Spleen (tissue), 11 donors: Measurements from ENCODE around the gene MB. TPM values are rescaled to one million over a fixed set of nuclear protein-coding genes. Genes with fewer than 3 reads are reported as not detected.
A peak's percentile ranks its signal among the peaks of the same experiment; 100 is the strongest.

ENCODE experiments used
- DNase-seq: peaks from one replicate; pipeline ENCODE4 v3.0.0-alpha.2; 2020
- H3K27ac ChIP-seq, 8 donors: fragments of 200-600 bp; sonication (generic) in 7 of 8; 1 replicate in 4 of 8; 2 replicates in 4 of 8; pipeline versions ENCODE4 v1.5.0 to v1.8.0; 2016 to 2021; ENCODE audit warnings: inconsistent platforms in 4 of 8, mild to moderate bottlenecking in 4 of 8, moderate library complexity in 1 of 8
- H3K27me3 ChIP-seq, 7 donors: fragments of 200-600 bp; sonication (generic) in 6 of 7; replicated peaks in 1 of 7; 1 replicate in 4 of 7; 2 replicates in 3 of 7; pipeline versions ENCODE4 v1.5.0 to v1.8.0; 2016 to 2021; ENCODE audit warnings: inconsistent platforms in 3 of 7, mild to moderate bottlenecking in 1 of 7
- H3K36me3 ChIP-seq, 6 donors: fragments of 200-600 bp; sonication (generic) in 5 of 6; 1 replicate in 4 of 6; 2 replicates in 2 of 6; pipeline versions ENCODE4 v1.5.0 to v1.8.0; 2016 to 2021; ENCODE audit warnings: inconsistent platforms in 2 of 6
- H3K4me1 ChIP-seq, 6 donors: fragments of 200-600 bp; sonication (generic) in 5 of 6; 1 replicate in 3 of 6; 2 replicates in 3 of 6; pipeline versions ENCODE4 v1.5.0 to v1.8.0; 2016 to 2021; ENCODE audit warnings: inconsistent platforms in 3 of 6
- H3K4me3 ChIP-seq, 8 donors: fragments of 200-600 bp; sonication (generic) in 7 of 8; 1 replicate in 4 of 8; 2 replicates in 4 of 8; pipeline versions ENCODE4 v1.5.0 to v1.8.0; 2016 to 2021; ENCODE audit warnings: inconsistent platforms in 4 of 8, mild to moderate bottlenecking in 4 of 8, moderate library complexity in 2 of 8
- H3K9me3 ChIP-seq, 8 donors: fragments of 200-600 bp; sonication (generic) in 7 of 8; 1 replicate in 4 of 8; 2 replicates in 4 of 8; pipeline versions ENCODE4 v1.5.0 to v1.8.0; 2016 to 2021; ENCODE audit warnings: inconsistent platforms in 4 of 8
- POLR2A ChIP-seq, 3 donors: fragments of 450-650 bp; IDR thresholded peaks; one replicate each; pipeline ENCODE4 v1.5.1; 2017; ENCODE audit warnings: antibody characterized with exemption in 3 of 3, mild to moderate bottlenecking in 1 of 3
- POLR2AphosphoS5 ChIP-seq, 3 donors: sonication (generic); formaldehyde crosslinking; IDR thresholded peaks; one replicate each; pipeline ENCODE4 v1.5.1; 2017; ENCODE audit warnings: antibody characterized with exemption in 3 of 3
- WGBS, 5 donors: extraction: QIAGEN DNeasy Blood & Tissue Kit in 3 of 5; methylation state at CpG; one replicate each; pipeline versions ENCODE4 v1.1.5 to v1.1.7; 2013 to 2018; 5-methylcytosine and 5-hydroxymethylcytosine counted together
- intact Hi-C: fragments of 100-400 bp; cut with DNase I; formaldehyde crosslinking; loops from one replicate; pipeline ENCODE4 v1.15.0; 2023; ENCODE audit warnings: low total_unique reads
- polyA plus RNA-seq, 3 donors: library from polyadenylated mRNA; stranded (reverse); fragments of 200-250 nt; gene quantifications; one replicate each; pipeline ENCODE4 v1.2.1, GENCODE V29; 2013
- total RNA-seq, 7 donors: library from RNA; depleted of rRNA in 3 of 7; stranded (reverse); fragments of >200 nt in 3 of 7; fragmentation: NEBNext Ultra II Directional in 4 of 7; extraction: Animal tissue kit (Norgen Biotek cat#: 25700) in 4 of 7; gene quantifications; one replicate each; pipeline versions ENCODE4 v1.1.0 to v1.2.1, GENCODE V29; 2016 to 2021
- TF ChIP-seq, protein P1 (sequence below), 11 experiments: fragments of 200-600 bp in 7 of 11; fragments of 450-650 bp in 4 of 11; sonication (generic) in 4 of 11; IDR thresholded peaks in 8 of 11; conservative IDR thresholded peaks in 3 of 11; 1 replicate in 7 of 11; 2 replicates in 4 of 11; pipeline versions ENCODE4 v1.4.0 to v1.8.0; 2016 to 2021; ENCODE audit warnings: antibody characterized with exemption in 11 of 11, inconsistent platforms in 4 of 11, mild to moderate bottlenecking in 1 of 11
- donor health status: healthy with polysubstance abuse.
- donor health status: DM: no; HTN: no; CAD: no; lungs with moderate emphysema.
- donor health status: DM: no; HTN: no; CAD: no.
- donor health status: Bipolar disorder and iron deficiency.
- donor health status: healthy.
- donor health status: DM: no; HTN: no; CAD: no.
- donor health status: DM: yes; HTN: yes; CAD: no.

The MB gene
- total and polyA plus RNA-seq, 10 donors, result 0.64 to 5.0 (median 1.1) TPM; not detected in 6

DNA sequence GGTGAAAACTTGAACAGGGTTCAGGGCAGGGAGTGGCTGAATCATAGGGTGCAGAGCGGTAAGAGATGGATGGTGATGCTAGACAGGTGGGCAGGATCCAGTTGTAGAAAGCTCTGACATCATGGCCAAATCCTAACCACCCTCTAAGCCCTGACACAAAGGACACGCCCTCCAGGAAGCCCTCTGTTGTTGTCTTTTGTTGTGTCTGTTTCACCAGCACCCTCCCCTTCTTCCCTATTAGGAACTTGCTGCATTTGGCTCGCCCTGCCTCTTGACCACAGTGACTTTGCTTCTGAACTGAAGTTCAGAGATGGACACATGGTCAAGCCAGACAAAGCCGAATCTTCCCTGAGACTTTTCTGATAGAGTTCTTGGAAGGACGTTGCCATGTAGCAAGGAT is 16.9 kb upstream of the MB start:
- H3K27ac ChIP-seq, result no peak overlapping the region
- H3K9me3 ChIP-seq, result no peaks in the 10 kb centered on the region
- H3K4me3 ChIP-seq, result no peak overlapping the region
- H3K27me3 ChIP-seq, result no peaks in the 10 kb centered on the region
- intact Hi-C loops, result no loop called here
- no peaks in the 10 kb centered on the region for H3K36me3 ChIP-seq
- peaks cover 0 to 33% (median 4%) of the 10 kb centered on the region in 6 donors for H3K4me1 ChIP-seq
- TF ChIP-seq POLR2AphosphoS5 (IDR thresholded peaks at IDR 0.05), result no peak
- no peak for TF ChIP-seq POLR2A (IDR thresholded peaks at IDR 0.05)
- TF ChIP-seq, protein P1, sequence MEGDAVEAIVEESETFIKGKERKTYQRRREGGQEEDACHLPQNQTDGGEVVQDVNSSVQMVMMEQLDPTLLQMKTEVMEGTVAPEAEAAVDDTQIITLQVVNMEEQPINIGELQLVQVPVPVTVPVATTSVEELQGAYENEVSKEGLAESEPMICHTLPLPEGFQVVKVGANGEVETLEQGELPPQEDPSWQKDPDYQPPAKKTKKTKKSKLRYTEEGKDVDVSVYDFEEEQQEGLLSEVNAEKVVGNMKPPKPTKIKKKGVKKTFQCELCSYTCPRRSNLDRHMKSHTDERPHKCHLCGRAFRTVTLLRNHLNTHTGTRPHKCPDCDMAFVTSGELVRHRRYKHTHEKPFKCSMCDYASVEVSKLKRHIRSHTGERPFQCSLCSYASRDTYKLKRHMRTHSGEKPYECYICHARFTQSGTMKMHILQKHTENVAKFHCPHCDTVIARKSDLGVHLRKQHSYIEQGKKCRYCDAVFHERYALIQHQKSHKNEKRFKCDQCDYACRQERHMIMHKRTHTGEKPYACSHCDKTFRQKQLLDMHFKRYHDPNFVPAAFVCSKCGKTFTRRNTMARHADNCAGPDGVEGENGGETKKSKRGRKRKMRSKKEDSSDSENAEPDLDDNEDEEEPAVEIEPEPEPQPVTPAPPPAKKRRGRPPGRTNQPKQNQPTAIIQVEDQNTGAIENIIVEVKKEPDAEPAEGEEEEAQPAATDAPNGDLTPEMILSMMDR (IDR thresholded peaks at IDR 0.05 in 8 of 11, conservative IDR thresholded peaks at IDR 0.05 in 3 of 11), result no peak
- 58 to 70% (median 64%) methylated on average over 5 of the region's 5 CpGs for WGBS, 5 donors
- no peak for DNase-seq

DNA sequence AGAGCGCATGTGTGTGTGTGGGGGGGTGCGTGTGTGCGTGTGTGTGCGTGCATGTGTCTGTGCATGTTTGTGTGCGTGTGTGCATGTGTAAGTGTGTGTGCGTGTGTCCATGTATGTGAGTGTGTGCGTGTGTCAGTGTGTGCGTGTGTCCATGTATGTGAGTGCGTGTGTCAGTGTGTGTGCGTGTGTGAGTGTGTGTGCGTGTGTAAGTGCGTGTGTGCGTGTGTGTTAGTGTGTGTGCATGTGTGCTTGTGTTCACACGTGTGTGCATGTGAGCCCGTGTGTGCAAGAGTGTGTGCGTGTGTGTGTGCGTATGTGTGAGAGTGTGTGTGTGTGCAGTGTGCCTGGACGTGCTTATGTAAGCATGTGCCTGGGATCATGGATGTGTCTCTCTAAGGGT is 16.4 kb upstream of the MB start:
- no peak overlapping the region for H3K4me3 ChIP-seq
- WGBS, 5 donors, result 84 to 93% (median 90%) methylated on average over 18 of the region's 18 CpGs
- TF ChIP-seq, protein P1 (IDR thresholded peaks at IDR 0.05 in 8 of 11, conservative IDR thresholded peaks at IDR 0.05 in 3 of 11), result no peak
- no peak for TF ChIP-seq POLR2A (IDR thresholded peaks at IDR 0.05)
- peaks cover 0 to 32% (median 4%) of the 10 kb centered on the region in 6 donors for H3K4me1 ChIP-seq
- no peaks in the 10 kb centered on the region for H3K27me3 ChIP-seq
- no peak overlapping the region for H3K27ac ChIP-seq
- DNase-seq, result peak; percentile 30
- no peaks in the 10 kb centered on the region for H3K36me3 ChIP-seq
- no peaks in the 10 kb centered on the region for H3K9me3 ChIP-seq
- intact Hi-C loops, result no loop called here

DNA sequence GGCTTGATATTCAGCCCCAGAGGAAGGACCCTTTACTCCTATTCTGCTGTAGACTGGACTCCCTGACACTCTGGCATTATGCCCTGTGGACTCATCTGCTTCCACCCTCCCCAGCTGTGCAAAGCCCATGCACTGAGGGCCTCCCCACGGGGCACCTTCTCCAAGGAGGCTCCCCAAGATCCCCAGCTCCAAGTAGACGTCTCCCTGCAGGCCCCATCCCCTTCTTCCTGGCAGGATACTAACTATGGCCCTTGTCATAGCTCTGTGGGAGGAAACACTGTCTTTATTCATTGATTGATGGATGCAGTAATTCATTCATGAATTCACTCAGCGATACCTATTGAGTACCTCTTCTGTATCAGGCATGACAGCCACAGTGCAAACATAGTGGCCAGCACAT is 15.8 kb upstream of the MB start:
- peaks cover 0 to under 1% (median 0%) of the 10 kb centered on the region in 7 donors for H3K27me3 ChIP-seq
- no peak overlapping the region for H3K4me3 ChIP-seq
- intact Hi-C loops, result no loop called here
- DNase-seq, result peak; percentile 28
- WGBS, 5 donors, result 55 to 76% (median 75%) methylated on average over 3 of the region's 3 CpGs
- no peaks in the 10 kb centered on the region for H3K36me3 ChIP-seq
- no peaks in the 10 kb centered on the region for H3K9me3 ChIP-seq
- no peak for TF ChIP-seq POLR2A (IDR thresholded peaks at IDR 0.05)
- TF ChIP-seq, protein P1 (IDR thresholded peaks at IDR 0.05 in 8 of 11, conservative IDR thresholded peaks at IDR 0.05 in 3 of 11), result no peak
- no peak for TF ChIP-seq POLR2AphosphoS5 (IDR thresholded peaks at IDR 0.05)
- peaks cover 0 to 30% (median 4%) of the 10 kb centered on the region in 6 donors for H3K4me1 ChIP-seq
- no peak overlapping the region for H3K27ac ChIP-seq

DNA sequence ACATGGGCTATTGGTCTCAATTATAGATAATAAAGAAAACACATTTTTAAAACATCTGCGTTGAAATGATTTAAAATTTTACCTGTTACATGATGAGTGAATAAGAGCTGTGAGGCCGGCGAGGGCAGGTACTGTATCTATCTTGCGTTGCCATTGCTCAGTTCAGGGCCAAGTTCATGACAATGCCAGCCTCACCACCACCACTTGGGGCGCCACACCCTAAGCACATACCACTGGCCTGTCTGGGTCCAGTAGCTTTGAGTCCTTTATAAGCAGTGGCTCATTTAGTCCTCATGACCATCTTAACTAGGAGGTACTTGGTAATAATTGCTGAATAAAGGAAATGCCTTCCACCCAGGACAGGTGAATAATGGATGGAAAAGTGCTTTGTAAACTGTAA is 14.5 kb upstream of the MB start:
- DNase-seq, result peak; percentile 68
- whole genome bisulfite sequencing, 5 donors, result 63 to 83% (median 76%) methylated on average over 5 of the region's 5 CpGs

More for the DNA sequence above, 14.5 kb upstream of the MB start:
- Histone ChIP-seq H3K4me1 (peaks cover 0 to 33% (median 15%) of the 10 kb centered on the region in 6 donors), H3K27ac (no peak overlapping the region), H3K9me3 (no peaks in the 10 kb centered on the region), H3K4me3 (no peak overlapping the region), H3K36me3 (no peaks in the 10 kb centered on the region), H3K27me3 (peaks cover 0 to 14% (median 0%) of the 10 kb centered on the region in 7 donors)
- intact Hi-C loops, result no loop called here
- TF ChIP-seq POLR2A (IDR thresholded peaks at IDR 0.05), result no peak
- TF ChIP-seq, protein P1 (IDR thresholded peaks at IDR 0.05 in 8 of 11, conservative IDR thresholded peaks at IDR 0.05 in 3 of 11), result peak in 9 of 11 experiments; percentile 20 to 62 (median 42)
